OCI-LY3 (cell line): ENCODE measurements around the gene IL4I1.

Experiments
- EZH2phosphoT487 ChIP-seq: fragments of 200-600 bp; shearing (Covaris generic); IDR thresholded peaks from 2 replicates; pipeline ENCODE4 v1.6.1; 2018; ENCODE audit warnings: antibody characterized with exemption, mixed run types, low read depth
- TF ChIP-seq, protein P1 (sequence below): fragments of 200-600, 300-600 bp; sonication (generic); IDR thresholded peaks from 2 replicates; pipeline ENCODE4 v1.5.1; 2014; ENCODE audit warnings: antibody characterized with exemption, low read length, low read depth

DNA sequence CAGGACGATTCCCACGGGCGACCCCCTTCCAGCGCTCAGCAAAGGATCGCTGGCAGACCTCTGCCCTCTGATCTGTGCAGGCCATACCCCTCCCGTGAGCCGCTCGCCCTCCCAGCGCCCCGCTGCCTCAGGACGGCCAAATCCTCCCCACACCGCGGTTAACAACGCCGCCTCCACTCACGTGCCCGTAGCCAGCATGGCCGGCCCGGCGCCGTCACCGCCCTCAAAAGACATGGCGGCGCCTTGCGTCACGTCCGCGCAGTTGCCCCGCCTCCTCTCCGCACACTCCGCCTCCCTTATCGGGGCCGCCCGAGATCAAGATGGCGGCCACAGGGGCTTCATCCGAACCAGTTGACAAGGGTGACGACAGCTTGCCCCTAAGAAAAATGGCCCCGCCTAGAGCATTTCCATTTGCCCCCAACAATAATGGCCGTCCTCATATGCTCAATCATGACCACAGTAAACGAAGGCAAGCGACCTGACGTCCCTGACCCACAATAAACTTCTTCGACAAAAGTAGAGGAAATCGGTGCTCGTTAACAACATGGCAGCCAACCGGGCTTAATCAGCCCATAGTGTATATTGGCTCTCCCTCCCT is 20.2 kb downstream of the IL4I1 start:
- TF ChIP-seq, protein P1, sequence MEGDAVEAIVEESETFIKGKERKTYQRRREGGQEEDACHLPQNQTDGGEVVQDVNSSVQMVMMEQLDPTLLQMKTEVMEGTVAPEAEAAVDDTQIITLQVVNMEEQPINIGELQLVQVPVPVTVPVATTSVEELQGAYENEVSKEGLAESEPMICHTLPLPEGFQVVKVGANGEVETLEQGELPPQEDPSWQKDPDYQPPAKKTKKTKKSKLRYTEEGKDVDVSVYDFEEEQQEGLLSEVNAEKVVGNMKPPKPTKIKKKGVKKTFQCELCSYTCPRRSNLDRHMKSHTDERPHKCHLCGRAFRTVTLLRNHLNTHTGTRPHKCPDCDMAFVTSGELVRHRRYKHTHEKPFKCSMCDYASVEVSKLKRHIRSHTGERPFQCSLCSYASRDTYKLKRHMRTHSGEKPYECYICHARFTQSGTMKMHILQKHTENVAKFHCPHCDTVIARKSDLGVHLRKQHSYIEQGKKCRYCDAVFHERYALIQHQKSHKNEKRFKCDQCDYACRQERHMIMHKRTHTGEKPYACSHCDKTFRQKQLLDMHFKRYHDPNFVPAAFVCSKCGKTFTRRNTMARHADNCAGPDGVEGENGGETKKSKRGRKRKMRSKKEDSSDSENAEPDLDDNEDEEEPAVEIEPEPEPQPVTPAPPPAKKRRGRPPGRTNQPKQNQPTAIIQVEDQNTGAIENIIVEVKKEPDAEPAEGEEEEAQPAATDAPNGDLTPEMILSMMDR = no peak
- no peak for TF ChIP-seq EZH2phosphoT487
